Natural killer cell (primary cell): Measurements from ENCODE around the gene ARMC8. TPM values are rescaled to one million over a fixed set of nuclear protein-coding genes. Genes with fewer than 3 reads are reported as not detected.
A peak's percentile ranks its signal among the peaks of the same experiment; 100 is the strongest.

Source experiments
- ATAC-seq, 3 donors: fragments of 150-1000 bp in 2 of 3; fragments of 200-7000 bp in 1 of 3; cut with Tn5 transposase; 1 replicate in 1 of 3; 2 replicates in 2 of 3; pipeline ENCODE4 v1.10.0; 2021; ENCODE audit warnings: mild to moderate bottlenecking in 2 of 3, moderate library complexity in 2 of 3
- DNase-seq, 2 donors: peaks; one replicate each; pipeline versions ENCODE4 v3.0.0 to v3.0.0-alpha.2; 2013 to 2021; ENCODE audit warnings: mixed read lengths in 1 of 2
- H3K27ac ChIP-seq: one replicate; pipeline ENCODE4 v1.5.1; 2013; ENCODE audit warnings: mild to moderate bottlenecking, low read length
- H3K27me3 ChIP-seq: one replicate; pipeline ENCODE4 v1.6.1; 2013; ENCODE audit warnings: low read length; ENCODE audit not compliant: control insufficient read depth, insufficient read depth
- H3K36me3 ChIP-seq: one replicate; pipeline ENCODE4 v1.6.1; 2013; ENCODE audit warnings: low read length; ENCODE audit not compliant: control insufficient read depth, insufficient read depth
- H3K4me1 ChIP-seq: one replicate; pipeline ENCODE4 v1.6.1; 2013; ENCODE audit warnings: low read length; ENCODE audit not compliant: control insufficient read depth, insufficient read depth
- H3K4me3 ChIP-seq: one replicate; pipeline ENCODE4 v1.5.1; 2013; ENCODE audit warnings: low read length
- H3K9me3 ChIP-seq: one replicate; pipeline ENCODE4 v1.6.1; 2013; ENCODE audit warnings: low read length; ENCODE audit not compliant: control insufficient read depth, insufficient read depth
- H3K27ac Mint-ChIP-seq, 2 donors: one replicate each; pipeline ENCODE4 v1.8.0; 2022; ENCODE audit warnings: mild to moderate bottlenecking in 2 of 2, mixed read lengths in 2 of 2, moderate library complexity in 1 of 2
- H3K27me3 Mint-ChIP-seq, 2 donors: one replicate each; pipeline ENCODE4 v1.8.0; 2022; ENCODE audit warnings: low read depth in 2 of 2, mixed read lengths in 2 of 2
- H3K36me3 Mint-ChIP-seq: one replicate; pipeline ENCODE4 v1.8.0; 2022; ENCODE audit warnings: mixed read lengths
- H3K4me1 Mint-ChIP-seq, 2 donors: one replicate each; pipeline ENCODE4 v1.8.0; 2022; ENCODE audit warnings: mixed read lengths in 2 of 2
- H3K4me3 Mint-ChIP-seq: one replicate; pipeline ENCODE4 v1.8.0; 2022; ENCODE audit warnings: mild to moderate bottlenecking, moderate library complexity, mixed read lengths
- H3K9me3 Mint-ChIP-seq, 2 donors: one replicate each; pipeline ENCODE4 v1.8.0; 2022; ENCODE audit warnings: mixed read lengths in 2 of 2
- WGBS: methylation state at CpG from one replicate; pipeline ENCODE4 v1.1.7; 2013; ENCODE audit warnings: missing lambda C conversion rate; ENCODE audit not compliant: insufficient coverage; 5-methylcytosine and 5-hydroxymethylcytosine counted together
- intact Hi-C: fragments of 100-400 bp; cut with micrococcal nuclease; formaldehyde crosslinking; loops from one replicate; pipeline ENCODE4 v1.14.2; 2022
- total RNA-seq, 4 donors: library from RNA; stranded (reverse); fragments of 120-200 nt in 1 of 4; gene quantifications; one replicate each; pipeline versions ENCODE4 v1.2.3 to v1.2.4, GENCODE V29; 2013 to 2022
- TF ChIP-seq, protein P1 (sequence below): fragments of 200-600 bp; IDR thresholded peaks from one replicate; pipeline ENCODE4 v1.8.0; 2022; ENCODE audit warnings: antibody characterized with exemption

Gene ARMC8
- total RNA-seq, 3 donors from 2014 or later (not counting 1 experiment from before 2014, with no cell fraction given) = 75.4 to 93.5 (median 86.4) TPM

DNA sequence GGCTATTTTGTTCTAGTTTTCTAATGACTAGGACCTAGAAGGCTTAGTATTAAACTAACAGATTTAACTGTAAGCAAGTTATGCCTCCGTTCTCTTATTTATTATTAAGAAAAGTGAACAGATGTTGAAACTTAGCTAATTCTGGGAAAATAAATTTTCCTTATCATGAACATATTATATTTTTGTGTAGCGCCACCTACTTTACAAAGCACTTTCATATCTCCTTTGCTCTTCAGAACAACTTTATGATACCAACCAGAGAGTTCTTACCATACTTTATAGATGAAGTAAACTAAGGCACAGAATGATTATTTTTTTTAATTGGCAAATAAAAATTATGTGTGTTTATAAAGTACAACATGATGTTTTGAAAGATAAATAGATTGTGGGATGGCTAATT, 83.1 kb downstream of the ARMC8 start:
- no peak overlapping the region for H3K27ac ChIP-seq
- peaks cover 46% of the 10 kb centered on the region for H3K36me3 ChIP-seq
- ATAC-seq (no peak), DNase-seq (no peak)
- TF ChIP-seq, protein P1, sequence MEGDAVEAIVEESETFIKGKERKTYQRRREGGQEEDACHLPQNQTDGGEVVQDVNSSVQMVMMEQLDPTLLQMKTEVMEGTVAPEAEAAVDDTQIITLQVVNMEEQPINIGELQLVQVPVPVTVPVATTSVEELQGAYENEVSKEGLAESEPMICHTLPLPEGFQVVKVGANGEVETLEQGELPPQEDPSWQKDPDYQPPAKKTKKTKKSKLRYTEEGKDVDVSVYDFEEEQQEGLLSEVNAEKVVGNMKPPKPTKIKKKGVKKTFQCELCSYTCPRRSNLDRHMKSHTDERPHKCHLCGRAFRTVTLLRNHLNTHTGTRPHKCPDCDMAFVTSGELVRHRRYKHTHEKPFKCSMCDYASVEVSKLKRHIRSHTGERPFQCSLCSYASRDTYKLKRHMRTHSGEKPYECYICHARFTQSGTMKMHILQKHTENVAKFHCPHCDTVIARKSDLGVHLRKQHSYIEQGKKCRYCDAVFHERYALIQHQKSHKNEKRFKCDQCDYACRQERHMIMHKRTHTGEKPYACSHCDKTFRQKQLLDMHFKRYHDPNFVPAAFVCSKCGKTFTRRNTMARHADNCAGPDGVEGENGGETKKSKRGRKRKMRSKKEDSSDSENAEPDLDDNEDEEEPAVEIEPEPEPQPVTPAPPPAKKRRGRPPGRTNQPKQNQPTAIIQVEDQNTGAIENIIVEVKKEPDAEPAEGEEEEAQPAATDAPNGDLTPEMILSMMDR = no peak
- intact Hi-C loops = no loop called here
- H3K4me3 ChIP-seq = no peak overlapping the region
- WGBS = no CpG with 5 or more reads among the region's 2 CpGs
- peaks cover 37% of the 10 kb centered on the region for H3K36me3 Mint-ChIP-seq
- H3K27ac Mint-ChIP-seq = no peak overlapping the region
- no peaks in the 10 kb centered on the region for H3K27me3 ChIP-seq
- no peaks in the 10 kb centered on the region for H3K4me1 Mint-ChIP-seq
- no peaks in the 10 kb centered on the region for H3K27me3 Mint-ChIP-seq
- H3K9me3 Mint-ChIP-seq = no peaks in the 10 kb centered on the region
- H3K9me3 ChIP-seq = no peaks in the 10 kb centered on the region
- H3K4me1 ChIP-seq = no peaks in the 10 kb centered on the region
- no peak overlapping the region for H3K4me3 Mint-ChIP-seq

DNA sequence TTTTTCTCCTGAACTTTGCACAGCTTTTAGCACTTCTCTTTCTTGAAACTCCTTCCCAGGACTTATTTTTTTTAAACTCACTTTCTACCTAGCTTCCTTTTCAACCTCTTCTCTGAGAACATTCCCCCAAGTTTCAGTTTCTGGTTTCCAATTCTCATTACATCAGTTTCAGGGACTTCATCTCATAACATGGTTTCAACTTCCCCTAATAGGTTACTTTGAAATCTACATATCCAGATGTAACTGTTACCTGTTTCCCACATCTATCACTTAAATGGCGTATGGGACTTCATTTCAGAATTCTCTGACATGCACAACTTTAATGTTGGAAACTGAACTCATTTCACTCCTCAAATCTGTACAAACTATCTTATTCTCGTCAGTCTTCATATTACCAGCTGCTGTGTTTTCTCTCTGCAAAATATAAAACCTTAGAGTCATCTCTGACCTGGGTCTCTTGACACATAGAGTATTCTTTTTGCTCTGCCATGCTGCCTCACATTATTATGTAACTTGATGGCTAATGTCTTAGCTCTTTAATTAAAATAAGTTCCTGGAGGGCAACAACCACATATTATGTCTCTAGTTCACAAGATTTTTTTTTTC, 84.2 kb downstream of the ARMC8 start:
- H3K36me3 ChIP-seq = peaks cover 46% of the 10 kb centered on the region
- 95% methylated on average over 2 of the region's 2 CpGs for WGBS
- H3K27ac Mint-ChIP-seq = peak overlapping the region in 1 of 2 donors; percentile 5
- ATAC-seq = no peak
- H3K27me3 ChIP-seq = no peaks in the 10 kb centered on the region
- H3K9me3 ChIP-seq = no peaks in the 10 kb centered on the region
- no peak overlapping the region for H3K4me3 Mint-ChIP-seq
- DNase-seq = no peak
- peaks cover 43% of the 10 kb centered on the region for H3K36me3 Mint-ChIP-seq
- no peak overlapping the region for H3K4me3 ChIP-seq
- TF ChIP-seq, protein P1 = no peak
- no peaks in the 10 kb centered on the region for H3K27me3 Mint-ChIP-seq
- H3K27ac ChIP-seq = no peak overlapping the region
- intact Hi-C loops = no loop called here
- no peaks in the 10 kb centered on the region for H3K9me3 Mint-ChIP-seq
- H3K4me1 Mint-ChIP-seq = no peaks in the 10 kb centered on the region
- H3K4me1 ChIP-seq = no peaks in the 10 kb centered on the region

DNA sequence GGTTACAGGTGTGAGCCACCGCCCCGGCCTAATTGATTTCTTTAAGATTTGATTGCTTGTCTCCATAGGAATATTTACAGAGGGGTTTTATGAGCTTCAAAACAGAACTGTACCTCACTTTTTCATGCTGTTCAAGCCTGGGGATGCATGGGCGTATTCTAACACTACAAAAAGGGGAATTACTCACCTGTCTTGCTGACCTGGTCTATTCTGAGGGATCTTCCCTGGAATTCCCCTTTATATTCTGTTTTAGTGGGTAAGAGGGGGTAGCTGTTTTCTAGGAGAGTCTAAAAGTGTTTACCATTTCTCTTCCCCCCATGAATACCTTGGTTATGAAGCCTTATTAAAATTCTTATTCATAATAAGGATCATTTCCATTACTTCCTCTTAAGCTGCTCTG, 94.5 kb downstream of the ARMC8 start:
- Mint-ChIP-seq H3K27me3 (no peaks in the 10 kb centered on the region), H3K9me3 (no peaks in the 10 kb centered on the region), H3K4me3 (no peak overlapping the region), H3K27ac (no peak overlapping the region), H3K36me3 (no peaks in the 10 kb centered on the region), H3K4me1 (no peaks in the 10 kb centered on the region)
- no peaks in the 10 kb centered on the region for H3K4me1 ChIP-seq
- no peaks in the 10 kb centered on the region for H3K9me3 ChIP-seq
- DNase-seq = no peak
- TF ChIP-seq, protein P1 = no peak
- H3K36me3 ChIP-seq = peaks cover 26% of the 10 kb centered on the region
- no peak for ATAC-seq
- no peak overlapping the region for H3K27ac ChIP-seq
- 97% methylated on average over 3 of the region's 3 CpGs for WGBS
- intact Hi-C loops = no loop called here
- H3K4me3 ChIP-seq = no peak overlapping the region
- no peaks in the 10 kb centered on the region for H3K27me3 ChIP-seq

DNA sequence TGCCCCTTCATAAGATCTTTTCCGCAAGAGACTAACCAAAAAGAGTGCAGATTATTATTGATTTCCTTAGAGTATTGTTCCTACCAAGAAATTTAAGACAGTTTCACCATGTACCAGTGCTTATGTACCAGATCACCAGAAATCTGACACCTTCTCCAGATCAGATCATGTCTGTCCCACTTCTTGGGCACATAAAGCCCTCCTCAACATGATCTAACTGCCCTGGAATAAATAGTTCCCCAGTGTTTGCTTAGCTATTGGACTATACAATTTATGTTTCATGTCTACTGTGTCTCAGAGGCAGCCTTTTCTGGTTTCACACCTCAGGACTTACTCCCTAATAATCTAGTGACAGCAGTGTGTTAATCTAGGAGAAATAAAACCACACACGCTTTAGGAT, 95.7 kb downstream of the ARMC8 start:
- Mint-ChIP-seq H3K36me3 (no peaks in the 10 kb centered on the region), H3K27ac (peak overlapping the region in 1 of 2 donors; percentile 5), H3K4me3 (no peak overlapping the region), H3K27me3 (no peaks in the 10 kb centered on the region), H3K9me3 (no peaks in the 10 kb centered on the region), H3K4me1 (no peaks in the 10 kb centered on the region)
- no peaks in the 10 kb centered on the region for H3K4me1 ChIP-seq
- ATAC-seq (no peak), DNase-seq (no peak)
- H3K36me3 ChIP-seq = peaks cover 34% of the 10 kb centered on the region
- intact Hi-C loops = no loop called here
- WGBS = 88% methylated on average over 1 of the region's 2 CpGs
- H3K9me3 ChIP-seq = no peaks in the 10 kb centered on the region
- no peaks in the 10 kb centered on the region for H3K27me3 ChIP-seq
- H3K27ac ChIP-seq = no peak overlapping the region
- no peak overlapping the region for H3K4me3 ChIP-seq
- TF ChIP-seq, protein P1 = no peak
